Fibroblast of the aortic adventitia (primary cell): ENCODE measurements around the gene SHROOM1. TPM values are rescaled to one million over a fixed set of nuclear protein-coding genes. Genes with fewer than 3 reads are reported as not detected.

Source experiments
- DNase-seq: peaks from one replicate; pipeline ENCODE4 v3.0.0-alpha.2; 2010; ENCODE audit warnings: low read depth
- H3K4me3 ChIP-seq: 2 replicates; pipeline ENCODE4 v1.5.1; 2011; ENCODE audit warnings: low read depth, mild to moderate bottlenecking, control low read depth, low read length, moderate library complexity
- total RNA-seq: library from RNA; depleted of rRNA; stranded (reverse); fragments of >200 nt; gene quantifications from 2 replicates; pipeline ENCODE4 v1.2.3, GENCODE V29; 2012; ENCODE audit warnings: low replicate concordance
- TF ChIP-seq, protein P1 (sequence below): IDR thresholded peaks from 2 replicates; pipeline ENCODE4 v1.5.1; 2011; ENCODE audit warnings: mild to moderate bottlenecking, low read length, control low read depth, inconsistent platforms; ENCODE audit not compliant: insufficient read depth

Gene SHROOM1
- total RNA-seq, 1 donor = 7.6 TPM

DNA sequence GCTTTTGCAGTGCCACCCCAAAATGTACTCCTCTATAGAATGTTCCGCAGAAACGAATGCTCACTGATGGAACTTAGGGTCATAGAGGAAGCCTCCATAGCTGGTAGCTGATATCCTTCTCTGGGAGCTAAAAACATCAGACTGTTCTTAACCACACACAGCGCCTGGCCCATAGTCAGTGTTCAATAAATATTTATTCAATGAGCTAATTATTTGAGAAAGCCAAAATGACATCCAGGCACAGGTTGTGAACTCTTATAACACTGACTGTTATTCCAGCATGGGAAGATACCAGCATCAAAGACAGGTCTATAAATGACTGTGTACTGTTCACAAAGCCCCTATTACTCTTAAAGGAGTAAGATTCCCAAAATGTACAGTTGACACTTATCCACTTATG, 22.9 kb upstream of the SHROOM1 start:
- H3K4me3 ChIP-seq = no peak overlapping the region
- TF ChIP-seq, protein P1, sequence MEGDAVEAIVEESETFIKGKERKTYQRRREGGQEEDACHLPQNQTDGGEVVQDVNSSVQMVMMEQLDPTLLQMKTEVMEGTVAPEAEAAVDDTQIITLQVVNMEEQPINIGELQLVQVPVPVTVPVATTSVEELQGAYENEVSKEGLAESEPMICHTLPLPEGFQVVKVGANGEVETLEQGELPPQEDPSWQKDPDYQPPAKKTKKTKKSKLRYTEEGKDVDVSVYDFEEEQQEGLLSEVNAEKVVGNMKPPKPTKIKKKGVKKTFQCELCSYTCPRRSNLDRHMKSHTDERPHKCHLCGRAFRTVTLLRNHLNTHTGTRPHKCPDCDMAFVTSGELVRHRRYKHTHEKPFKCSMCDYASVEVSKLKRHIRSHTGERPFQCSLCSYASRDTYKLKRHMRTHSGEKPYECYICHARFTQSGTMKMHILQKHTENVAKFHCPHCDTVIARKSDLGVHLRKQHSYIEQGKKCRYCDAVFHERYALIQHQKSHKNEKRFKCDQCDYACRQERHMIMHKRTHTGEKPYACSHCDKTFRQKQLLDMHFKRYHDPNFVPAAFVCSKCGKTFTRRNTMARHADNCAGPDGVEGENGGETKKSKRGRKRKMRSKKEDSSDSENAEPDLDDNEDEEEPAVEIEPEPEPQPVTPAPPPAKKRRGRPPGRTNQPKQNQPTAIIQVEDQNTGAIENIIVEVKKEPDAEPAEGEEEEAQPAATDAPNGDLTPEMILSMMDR = no peak
- no peak for DNase-seq

DNA sequence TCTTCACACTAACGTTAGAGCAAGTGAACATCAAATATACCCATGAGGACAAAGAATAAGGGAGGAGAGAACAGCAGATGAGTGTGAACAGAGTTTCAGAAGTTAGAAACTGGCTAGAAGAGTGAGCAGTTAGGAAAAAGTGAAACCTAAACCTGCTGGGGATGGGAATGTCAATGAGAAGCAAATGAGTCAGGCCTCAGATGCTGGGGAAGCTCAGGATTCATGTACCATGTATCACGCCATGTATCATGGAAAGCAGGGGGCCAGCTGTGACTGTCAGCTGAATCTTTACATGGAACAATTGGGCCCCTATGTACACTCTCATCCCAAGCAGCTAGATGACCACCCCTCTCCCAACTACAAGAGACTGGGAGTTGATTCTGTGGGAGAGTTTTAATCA, 19.6 kb upstream of the SHROOM1 start:
- no peak overlapping the region for H3K4me3 ChIP-seq
- no peak for DNase-seq
- TF ChIP-seq, protein P1 = no peak

DNA sequence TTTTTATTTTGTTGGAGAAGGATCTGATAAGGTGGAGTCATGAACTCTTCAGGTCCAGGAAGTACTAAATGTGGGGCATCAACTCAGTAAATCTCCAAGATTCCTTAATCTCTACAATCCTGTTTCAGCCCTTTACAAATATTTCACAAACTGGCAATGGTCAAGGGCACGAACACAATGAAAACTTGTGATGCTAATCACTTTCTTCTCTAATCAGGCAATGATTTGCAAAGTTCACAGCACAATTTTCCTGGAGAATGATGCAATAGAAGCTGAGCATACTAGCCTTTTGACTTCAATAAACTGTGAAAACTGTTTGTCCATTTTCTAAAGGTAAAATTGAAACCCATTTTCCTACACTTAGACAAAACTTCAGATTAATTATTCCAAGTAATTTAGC, 18.9 kb upstream of the SHROOM1 start:
- TF ChIP-seq, protein P1 = no peak
- no peak overlapping the region for H3K4me3 ChIP-seq
- no peak for DNase-seq

DNA sequence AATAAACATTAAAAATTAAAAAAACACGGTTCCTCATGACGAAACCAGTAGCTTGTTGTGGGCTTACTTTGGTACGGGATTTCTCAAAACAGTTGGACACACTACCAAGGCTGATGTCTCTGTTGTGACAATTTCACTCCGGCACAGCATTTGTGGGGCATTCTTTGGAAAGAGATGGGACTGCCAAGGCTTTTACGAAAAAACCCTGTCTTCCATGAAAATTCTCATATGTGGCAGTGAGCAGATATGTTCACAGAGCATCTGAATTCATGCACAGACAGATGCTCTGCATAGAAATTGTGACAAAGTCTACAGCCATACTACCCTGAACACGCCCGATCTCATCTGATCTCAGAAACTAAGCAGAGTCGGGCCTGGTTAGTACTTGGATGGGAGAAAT, 17.8 kb upstream of the SHROOM1 start:
- H3K4me3 ChIP-seq = no peak overlapping the region
- TF ChIP-seq, protein P1 = no peak
- no peak for DNase-seq

DNA sequence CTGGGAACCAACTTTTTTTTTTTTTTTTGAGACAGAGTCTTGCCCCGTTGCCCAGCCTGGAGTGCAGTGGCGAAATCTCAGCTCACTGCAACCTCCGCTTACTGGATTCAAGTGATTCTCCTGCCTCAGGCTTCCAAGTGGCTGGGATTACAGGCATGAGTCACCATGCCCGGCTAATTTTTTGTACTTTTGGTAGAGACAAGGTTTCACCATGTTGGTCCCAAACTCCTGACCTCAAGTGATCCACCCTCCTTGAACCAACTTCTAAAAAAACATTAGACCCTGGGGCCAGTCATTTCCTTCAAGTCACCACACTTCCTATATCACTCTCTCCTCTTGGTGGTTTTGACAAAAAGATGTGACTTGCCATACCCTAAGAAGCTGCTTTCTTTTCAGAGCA, 10.9 kb upstream of the SHROOM1 start:
- peak; percentile 43 for DNase-seq
- TF ChIP-seq, protein P1 = no peak
- no peak overlapping the region for H3K4me3 ChIP-seq

DNA sequence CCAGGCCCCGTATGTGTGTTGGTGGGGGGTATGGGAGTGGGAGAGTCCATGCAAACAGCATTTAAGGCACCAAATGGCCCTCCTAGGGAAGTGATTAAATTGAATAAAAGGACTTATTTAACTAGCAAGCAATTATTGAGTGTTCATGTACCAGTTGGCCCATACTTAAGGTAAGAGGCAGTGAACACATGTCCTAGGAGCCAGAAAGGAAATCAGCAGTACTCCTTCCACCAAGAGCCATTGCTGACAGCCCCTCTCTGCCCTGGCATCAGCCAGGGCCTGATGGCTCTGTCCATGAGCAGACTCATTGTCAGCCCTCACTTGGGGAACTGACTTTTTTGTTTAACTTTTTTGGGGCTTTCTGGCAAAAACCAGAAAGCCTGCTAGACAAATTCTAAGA, 10.4 kb upstream of the SHROOM1 start:
- no peak for DNase-seq
- no peak overlapping the region for H3K4me3 ChIP-seq
- TF ChIP-seq, protein P1 = no peak

DNA sequence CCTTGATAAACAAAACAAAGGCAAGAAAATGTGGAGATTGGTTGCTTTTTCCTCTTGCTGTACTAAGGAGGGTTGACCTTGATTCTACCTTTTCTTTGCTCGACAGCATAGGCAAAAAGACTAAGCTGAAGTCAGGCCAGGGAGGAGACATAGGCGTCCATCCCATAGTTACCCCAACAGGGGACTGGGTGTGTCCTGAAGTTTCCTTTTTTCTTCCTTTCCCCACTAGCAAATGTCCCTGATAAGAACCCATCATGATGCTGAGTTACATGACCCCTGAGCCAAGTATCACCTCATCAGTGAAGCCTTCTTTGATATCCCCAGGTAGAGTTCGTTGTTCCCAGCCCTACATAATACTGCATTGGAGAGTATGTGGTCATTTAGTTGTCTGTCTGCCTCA, 9.9 kb upstream of the SHROOM1 start:
- TF ChIP-seq, protein P1 = no peak
- no peak for DNase-seq
- no peak overlapping the region for H3K4me3 ChIP-seq
